ENCODE measurements around the gene GAA.

GRCh38 chr17:80095844-80096475 is 5.4 kb upstream of the GAA start:
- TF ChIP-seq, protein P1, sequence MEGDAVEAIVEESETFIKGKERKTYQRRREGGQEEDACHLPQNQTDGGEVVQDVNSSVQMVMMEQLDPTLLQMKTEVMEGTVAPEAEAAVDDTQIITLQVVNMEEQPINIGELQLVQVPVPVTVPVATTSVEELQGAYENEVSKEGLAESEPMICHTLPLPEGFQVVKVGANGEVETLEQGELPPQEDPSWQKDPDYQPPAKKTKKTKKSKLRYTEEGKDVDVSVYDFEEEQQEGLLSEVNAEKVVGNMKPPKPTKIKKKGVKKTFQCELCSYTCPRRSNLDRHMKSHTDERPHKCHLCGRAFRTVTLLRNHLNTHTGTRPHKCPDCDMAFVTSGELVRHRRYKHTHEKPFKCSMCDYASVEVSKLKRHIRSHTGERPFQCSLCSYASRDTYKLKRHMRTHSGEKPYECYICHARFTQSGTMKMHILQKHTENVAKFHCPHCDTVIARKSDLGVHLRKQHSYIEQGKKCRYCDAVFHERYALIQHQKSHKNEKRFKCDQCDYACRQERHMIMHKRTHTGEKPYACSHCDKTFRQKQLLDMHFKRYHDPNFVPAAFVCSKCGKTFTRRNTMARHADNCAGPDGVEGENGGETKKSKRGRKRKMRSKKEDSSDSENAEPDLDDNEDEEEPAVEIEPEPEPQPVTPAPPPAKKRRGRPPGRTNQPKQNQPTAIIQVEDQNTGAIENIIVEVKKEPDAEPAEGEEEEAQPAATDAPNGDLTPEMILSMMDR (conservative IDR thresholded peaks at IDR 0.05; ENCODE audit: low read length): no peak
- no peak for TF ChIP-seq EZH2phosphoT487 (IDR thresholded peaks at IDR 0.05; ENCODE audit: borderline replicate concordance)

Measured in Loucy (cell line).